IMR-90 (cell line): ENCODE results near the gene MAML3. TPM values are rescaled to one million over a fixed set of nuclear protein-coding genes. Genes with fewer than 3 reads are reported as not detected.

ENCODE experiments used
- ATAC-seq: fragments of 200-7000 bp; cut with Tn5 transposase; 2 replicates; pipeline ENCODE4 v1.9.1; 2020; ENCODE audit warnings: low read depth, mild to moderate bottlenecking, moderate library complexity
- BruUV-seq: library from RNA; stranded (reverse); fragments of 400-500 nt; replicated peaks from 2 replicates; lab custom pipeline; 2021; lab: Mats Ljungman, UMichigan
- CTCF ChIA-PET: fragments of 300-600 bp; formaldehyde crosslinking; extraction: SDS; loops from one replicate; lab custom pipeline; 2021; ENCODE audit warnings: antibody characterized with exemption; lab: Yijun Ruan, JAX
- POLR2A ChIA-PET: fragments of 300-600 bp; sonication (Branson Sonifier 250); formaldehyde crosslinking; loops from one replicate; lab custom pipeline; 2022; ENCODE audit warnings: antibody characterized with exemption; ENCODE audit not compliant: unreplicated experiment; lab: Charles Lee
- DNase-seq: peaks from one replicate; pipeline ENCODE4 v3.0.0; 2013
- H2AFZ ChIP-seq: replicated peaks from 2 replicates; pipeline ENCODE3; 2013; ENCODE audit warnings: low read length, mild to moderate bottlenecking; ENCODE audit not compliant: poor library complexity
- H2AK5ac ChIP-seq: 2 replicates; pipeline ENCODE4 v1.6.1; 2013; ENCODE audit warnings: low read depth, low read length, inconsistent platforms
- H2AK9ac ChIP-seq: replicated peaks from 2 replicates; pipeline ENCODE3; 2013; ENCODE audit warnings: mild to moderate bottlenecking, low read depth, low read length, moderate library complexity; ENCODE audit not compliant: poor library complexity
- H2BK120ac ChIP-seq: 2 replicates; pipeline ENCODE4 v1.6.1; 2013; ENCODE audit warnings: low read depth, low read length, inconsistent platforms
- H2BK15ac ChIP-seq: 3 replicates; pipeline ENCODE4 v1.6.1; 2013; ENCODE audit warnings: low read depth, low read length, inconsistent platforms
- H2BK20ac ChIP-seq: 2 replicates; pipeline ENCODE4 v1.6.1; 2013; ENCODE audit warnings: low read depth, mild to moderate bottlenecking, inconsistent platforms, low read length, moderate library complexity
- H2BK5ac ChIP-seq: 2 replicates; pipeline ENCODE4 v1.6.1; 2013; ENCODE audit warnings: mild to moderate bottlenecking, low read depth, low read length, inconsistent platforms; ENCODE audit not compliant: poor library complexity, severe bottlenecking
- H3K14ac ChIP-seq: replicated peaks from 2 replicates; pipeline ENCODE4 v1.6.1; 2013; ENCODE audit warnings: low read depth, low read length, inconsistent platforms
- H3K18ac ChIP-seq: 2 replicates; pipeline ENCODE4 v1.6.1; 2013; ENCODE audit warnings: low read depth, low read length, control low read depth
- H3K23ac ChIP-seq: 2 replicates; pipeline ENCODE4 v1.6.1; 2013; ENCODE audit warnings: low read depth, low read length, inconsistent platforms
- H3K27ac ChIP-seq: 2 replicates; pipeline ENCODE4 v1.5.1; 2013; ENCODE audit warnings: mild to moderate bottlenecking, control low read depth, low read length; ENCODE audit not compliant: insufficient read depth
- H3K27me3 ChIP-seq: 2 replicates; pipeline ENCODE4 v1.6.1; 2013; ENCODE audit warnings: low read length; ENCODE audit not compliant: control insufficient read depth, insufficient read depth
- H3K36me3 ChIP-seq: 2 replicates; pipeline ENCODE4 v1.6.1; 2013; ENCODE audit warnings: low read length, mixed read lengths; ENCODE audit not compliant: control insufficient read depth, insufficient read depth
- H3K4ac ChIP-seq: 2 replicates; pipeline ENCODE4 v1.6.1; 2013; ENCODE audit warnings: low read depth, low read length, inconsistent platforms
- H3K4me1 ChIP-seq: 2 replicates; pipeline ENCODE4 v1.6.1; 2013; ENCODE audit warnings: low read length, mixed read lengths; ENCODE audit not compliant: control insufficient read depth, insufficient read depth
- H3K4me2 ChIP-seq: 2 replicates; pipeline ENCODE4 v1.6.1; 2013; ENCODE audit warnings: low read depth, mild to moderate bottlenecking, control low read depth, low read length, moderate library complexity
- H3K4me3 ChIP-seq: 2 replicates; pipeline ENCODE4 v1.5.1; 2013; ENCODE audit warnings: low read depth, mild to moderate bottlenecking, control low read depth, low read length, moderate library complexity; ENCODE audit not compliant: insufficient read depth
- H3K56ac ChIP-seq: 2 replicates; pipeline ENCODE4 v1.6.1; 2013; ENCODE audit warnings: low read length, inconsistent platforms; ENCODE audit not compliant: insufficient read depth; ENCODE audit errors: extremely low read depth
- H3K79me1 ChIP-seq, 2 experiments: 2 replicates each; pipeline ENCODE4 v1.6.1; 2013; ENCODE audit warnings: low read length in 2 of 2, inconsistent platforms in 1 of 2, low read depth in 1 of 2
- H3K9ac ChIP-seq: 2 replicates; pipeline ENCODE4 v1.6.1; 2013; ENCODE audit warnings: low read depth, low read length, control low read depth
- H3K9me1 ChIP-seq: 2 replicates; pipeline ENCODE4 v1.6.1; 2013; ENCODE audit warnings: low read length, inconsistent platforms; ENCODE audit not compliant: insufficient read depth
- H3K9me3 ChIP-seq: 2 replicates; pipeline ENCODE4 v1.6.1; 2013; ENCODE audit warnings: low read length; ENCODE audit not compliant: control insufficient read depth, insufficient read depth
- H4K20me1 ChIP-seq: 2 replicates; pipeline ENCODE4 v1.6.1; 2013; ENCODE audit warnings: low read length, inconsistent platforms; ENCODE audit not compliant: insufficient read depth
- H4K5ac ChIP-seq: 2 replicates; pipeline ENCODE4 v1.6.1; 2013; ENCODE audit warnings: mild to moderate bottlenecking, low read depth, low read length, control low read depth
- H4K8ac ChIP-seq, 2 experiments: 2 replicates each; pipeline ENCODE4 v1.6.1; 2013; ENCODE audit warnings: low read depth in 2 of 2, low read length in 2 of 2, control low read depth in 1 of 2, inconsistent platforms in 1 of 2
- H4K91ac ChIP-seq: 2 replicates; pipeline ENCODE4 v1.6.1; 2013; ENCODE audit warnings: low read depth, low read length, inconsistent platforms; ENCODE audit not compliant: insufficient read depth
- BHLHE40 ChIP-seq: fragments of 150-350 bp; IDR thresholded peaks from 2 replicates; pipeline ENCODE4 v1.6.1; 2016; ENCODE audit warnings: mild to moderate bottlenecking, low read depth, low read length
- CEBPB ChIP-seq: IDR thresholded peaks from 2 replicates; pipeline ENCODE4 v1.6.1; 2012; ENCODE audit warnings: low read depth, low read length, improper control_type of control experiment
- CHD1 ChIP-seq: IDR thresholded peaks from 2 replicates; pipeline ENCODE4 v1.6.1; 2012; ENCODE audit warnings: low read depth, low read length, improper control_type of control experiment
- FOS ChIP-seq: fragments of 150-350 bp; IDR thresholded peaks from 2 replicates; pipeline ENCODE4 v1.6.1; 2016; ENCODE audit warnings: low read depth, low read length
- MAFK ChIP-seq: IDR thresholded peaks from 2 replicates; pipeline ENCODE4 v1.6.1; 2012; ENCODE audit warnings: low read depth, low read length, improper control_type of control experiment
- MAZ ChIP-seq: IDR thresholded peaks from 2 replicates; pipeline ENCODE4 v1.6.1; 2012; ENCODE audit warnings: low read depth, mild to moderate bottlenecking, low read length, improper control_type of control experiment, moderate library complexity, borderline replicate concordance
- MXI1 ChIP-seq: IDR thresholded peaks from 2 replicates; pipeline ENCODE4 v1.6.1; 2012; ENCODE audit warnings: low read depth, mild to moderate bottlenecking, low read length, moderate library complexity, borderline replicate concordance
- NFE2L2 ChIP-seq: fragments of 150-350 bp; IDR thresholded peaks from 2 replicates; pipeline ENCODE4 v1.6.1; 2016; ENCODE audit warnings: low read depth, mild to moderate bottlenecking, low read length
- POLR2A ChIP-seq: IDR thresholded peaks from 2 replicates; pipeline ENCODE4 v1.6.1; 2012; ENCODE audit warnings: mild to moderate bottlenecking, low read depth, low read length
- RAD21 ChIP-seq: IDR thresholded peaks from 2 replicates; pipeline ENCODE4 v1.6.1; 2012; ENCODE audit warnings: low read length, improper control_type of control experiment
- RCOR1 ChIP-seq: IDR thresholded peaks from 2 replicates; pipeline ENCODE4 v1.6.1; 2012; ENCODE audit warnings: mild to moderate bottlenecking, low read length, improper control_type of control experiment; ENCODE audit not compliant: insufficient replicate concordance
- RFX5 ChIP-seq: IDR thresholded peaks from 2 replicates; pipeline ENCODE4 v1.8.0; 2012; ENCODE audit warnings: low read depth, mild to moderate bottlenecking, low read length, moderate library complexity
- SMC3 ChIP-seq: fragments of 150-350 bp; IDR thresholded peaks from 2 replicates; pipeline ENCODE4 v1.6.1; 2016; ENCODE audit warnings: low read depth, mild to moderate bottlenecking, antibody characterized with exemption, low read length, moderate library complexity
- WGBS, 2 experiments: methylation state at CpG; one replicate each; pipeline versions ENCODE4 v1.1.5 to v1.1.7; 2013; ENCODE audit warnings: missing lambda C conversion rate in 2 of 2; ENCODE audit not compliant: insufficient read length in 1 of 2; ENCODE audit errors: extremely low coverage in 2 of 2; 5-methylcytosine and 5-hydroxymethylcytosine counted together
- dilution Hi-C: fragments of 300-500 bp; cut with HindIII; formaldehyde crosslinking; loops from one replicate; pipeline ENCODE4 v1.14.3; 2018; ENCODE audit warnings: low sequenced_read_pairs; ENCODE audit not compliant: unreplicated experiment
- in situ Hi-C: fragments of 300-500 bp; cut with MboI; formaldehyde crosslinking; loops from 3 replicates; pipeline ENCODE4 v1.14.3; 2019; ENCODE audit warnings: low sequenced_read_pairs, inconsistent platforms, mixed read lengths
- intact Hi-C: fragments of 100-400 bp; cut with micrococcal nuclease; formaldehyde crosslinking; loops from 2 replicates; pipeline ENCODE4 v1.10.0; 2022
- polyA plus RNA-seq, 3 experiments: library from polyadenylated mRNA; depleted of rRNA; stranded (reverse); fragments of >200 nt; gene quantifications; 2 replicates each; pipeline ENCODE4 v1.2.3, GENCODE V29; 2012; ENCODE audit warnings: low replicate concordance in 1 of 3
- total RNA-seq: library from RNA; depleted of rRNA; stranded (reverse); fragments of >200 nt; gene quantifications from 2 replicates; pipeline ENCODE4 v1.2.3, GENCODE V29; 2012
- TF ChIP-seq, protein P1 (sequence below): fragments of 150-350 bp; IDR thresholded peaks from 2 replicates; pipeline ENCODE4 v1.6.1; 2016; ENCODE audit warnings: low read depth, mild to moderate bottlenecking, low read length, moderate library complexity, borderline replicate concordance
- TF ChIP-seq, protein P2 (sequence below): conservative IDR thresholded peaks from 2 replicates; pipeline ENCODE4 v1.5.1; 2012; ENCODE audit warnings: mild to moderate bottlenecking, low read depth, low read length, improper control_type of control experiment
- TF ChIP-seq, protein P3 (sequence below): fragments of 150-350 bp; IDR thresholded peaks from 2 replicates; pipeline ENCODE4 v1.6.1; 2017; ENCODE audit warnings: mild to moderate bottlenecking, antibody characterized with exemption, low read length, low read depth

MAML3 gene
- total and polyA plus RNA-seq, 2 of the 4 experiments (the other 2 are of a cell fraction) = 0.90 to 1.7 TPM

DNA sequence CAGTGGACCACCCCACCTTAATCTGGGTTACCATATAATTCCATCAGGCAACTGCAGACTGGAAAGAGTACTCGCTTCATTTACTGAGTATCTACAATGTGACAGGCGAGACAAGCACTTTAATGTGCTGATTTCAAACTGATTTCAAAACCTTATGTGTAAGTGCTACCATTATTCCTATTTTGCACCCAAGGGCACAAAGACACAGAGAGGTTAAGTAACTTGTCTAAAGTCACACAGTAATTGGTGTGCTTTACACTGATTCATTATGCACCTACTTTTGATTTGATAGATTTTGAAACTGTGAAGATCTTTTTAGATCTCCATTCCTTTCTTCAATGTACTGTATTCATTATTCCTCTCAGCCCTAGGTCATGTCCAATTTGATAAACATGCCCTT, 296.0 kb downstream of the MAML3 start:
- H4K8ac ChIP-seq = no peak overlapping the region
- TF ChIP-seq CHD1 = no peak
- TF ChIP-seq MAFK = no peak
- no peak for TF ChIP-seq RFX5
- TF ChIP-seq, protein P1, sequence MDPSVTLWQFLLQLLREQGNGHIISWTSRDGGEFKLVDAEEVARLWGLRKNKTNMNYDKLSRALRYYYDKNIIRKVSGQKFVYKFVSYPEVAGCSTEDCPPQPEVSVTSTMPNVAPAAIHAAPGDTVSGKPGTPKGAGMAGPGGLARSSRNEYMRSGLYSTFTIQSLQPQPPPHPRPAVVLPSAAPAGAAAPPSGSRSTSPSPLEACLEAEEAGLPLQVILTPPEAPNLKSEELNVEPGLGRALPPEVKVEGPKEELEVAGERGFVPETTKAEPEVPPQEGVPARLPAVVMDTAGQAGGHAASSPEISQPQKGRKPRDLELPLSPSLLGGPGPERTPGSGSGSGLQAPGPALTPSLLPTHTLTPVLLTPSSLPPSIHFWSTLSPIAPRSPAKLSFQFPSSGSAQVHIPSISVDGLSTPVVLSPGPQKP = no peak
- TF ChIP-seq POLR2A = no peak
- no peak for TF ChIP-seq RAD21
- TF ChIP-seq CEBPB = no peak
- no peak for TF ChIP-seq RCOR1
- no peak for TF ChIP-seq SMC3
- TF ChIP-seq MXI1 = no peak
- TF ChIP-seq, protein P2, sequence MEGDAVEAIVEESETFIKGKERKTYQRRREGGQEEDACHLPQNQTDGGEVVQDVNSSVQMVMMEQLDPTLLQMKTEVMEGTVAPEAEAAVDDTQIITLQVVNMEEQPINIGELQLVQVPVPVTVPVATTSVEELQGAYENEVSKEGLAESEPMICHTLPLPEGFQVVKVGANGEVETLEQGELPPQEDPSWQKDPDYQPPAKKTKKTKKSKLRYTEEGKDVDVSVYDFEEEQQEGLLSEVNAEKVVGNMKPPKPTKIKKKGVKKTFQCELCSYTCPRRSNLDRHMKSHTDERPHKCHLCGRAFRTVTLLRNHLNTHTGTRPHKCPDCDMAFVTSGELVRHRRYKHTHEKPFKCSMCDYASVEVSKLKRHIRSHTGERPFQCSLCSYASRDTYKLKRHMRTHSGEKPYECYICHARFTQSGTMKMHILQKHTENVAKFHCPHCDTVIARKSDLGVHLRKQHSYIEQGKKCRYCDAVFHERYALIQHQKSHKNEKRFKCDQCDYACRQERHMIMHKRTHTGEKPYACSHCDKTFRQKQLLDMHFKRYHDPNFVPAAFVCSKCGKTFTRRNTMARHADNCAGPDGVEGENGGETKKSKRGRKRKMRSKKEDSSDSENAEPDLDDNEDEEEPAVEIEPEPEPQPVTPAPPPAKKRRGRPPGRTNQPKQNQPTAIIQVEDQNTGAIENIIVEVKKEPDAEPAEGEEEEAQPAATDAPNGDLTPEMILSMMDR = no peak
- TF ChIP-seq NFE2L2 = no peak
- TF ChIP-seq, protein P3, sequence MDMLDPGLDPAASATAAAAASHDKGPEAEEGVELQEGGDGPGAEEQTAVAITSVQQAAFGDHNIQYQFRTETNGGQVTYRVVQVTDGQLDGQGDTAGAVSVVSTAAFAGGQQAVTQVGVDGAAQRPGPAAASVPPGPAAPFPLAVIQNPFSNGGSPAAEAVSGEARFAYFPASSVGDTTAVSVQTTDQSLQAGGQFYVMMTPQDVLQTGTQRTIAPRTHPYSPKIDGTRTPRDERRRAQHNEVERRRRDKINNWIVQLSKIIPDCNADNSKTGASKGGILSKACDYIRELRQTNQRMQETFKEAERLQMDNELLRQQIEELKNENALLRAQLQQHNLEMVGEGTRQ = no peak
- TF ChIP-seq MAZ = no peak
- no peak for TF ChIP-seq FOS
- TF ChIP-seq BHLHE40 = no peak
- no peak overlapping the region for H3K4me3 ChIP-seq
- no peak overlapping the region for H2BK5ac ChIP-seq
- 0 out of 2 replicates have a peak overlapping the region, but pooled peaks have one; percentile 43 for H2AK5ac ChIP-seq
- no peaks in the 10 kb centered on the region for H3K4me1 ChIP-seq
- no peak overlapping the region for H4K5ac ChIP-seq
- H3K23ac ChIP-seq = no peak overlapping the region
- no CpG with 5 or more reads among the region's 2 CpGs for WGBS, 2 experiments
- no peak overlapping the region for H3K9ac ChIP-seq
- H3K4me2 ChIP-seq = no peak overlapping the region
- H4K91ac ChIP-seq = no peak overlapping the region
- intact Hi-C loops (no loop called here), dilution Hi-C loops (no loop called here), in situ Hi-C loops (no loop called here)
- H3K27me3 ChIP-seq = no peaks in the 10 kb centered on the region
- ATAC-seq (no peak), DNase-seq (no peak)
- BruUV-seq = no TSS peak
- ChIA-PET CTCF (interaction anchor here (0.6 kb wide), 1 partner anchor 89 kb away, joined by 3 read pairs; no protein-coding TSS in a partner anchor), POLR2A (no interaction called here)
- no peak overlapping the region for H3K14ac ChIP-seq
- H3K18ac ChIP-seq = no peak overlapping the region
- H2BK120ac ChIP-seq = no peak overlapping the region
- no peaks in the 10 kb centered on the region for H4K20me1 ChIP-seq
- H2AFZ ChIP-seq = no peak overlapping the region
- no peak overlapping the region for H3K4ac ChIP-seq
- H3K9me3 ChIP-seq = no peaks in the 10 kb centered on the region
- H2AK9ac ChIP-seq = no peak overlapping the region
- no peak overlapping the region; the same call in 2 of the 3 replicates for H2BK15ac ChIP-seq
- H3K79me1 ChIP-seq = no peaks in the 10 kb centered on the region; a peak in 1 of 4 replicates
- no peak overlapping the region for H2BK20ac ChIP-seq
- no peak overlapping the region for H3K27ac ChIP-seq
- H3K9me1 ChIP-seq = peaks cover 4% of the 10 kb centered on the region; the same call in 1 of the 2 replicates
- H3K36me3 ChIP-seq = no peaks in the 10 kb centered on the region
- H3K56ac ChIP-seq = no peak overlapping the region
